Sciatic nerve (tissue), 2 donors: ENCODE measurements around the gene DISP2. TPM values are rescaled to one million over a fixed set of nuclear protein-coding genes. Genes with fewer than 3 reads are reported as not detected.
A peak's percentile ranks its signal among the peaks of the same experiment; 100 is the strongest.

ENCODE experiments used
- ATAC-seq: fragments of 200-7000 bp; cut with Tn5 transposase; one replicate; pipeline ENCODE4 v1.9.1; 2020; ENCODE audit warnings: mild to moderate bottlenecking, moderate library complexity
- DNase-seq: peaks from one replicate; pipeline ENCODE4 v3.0.0-alpha.2; 2020; ENCODE audit warnings: low spot score
- intact Hi-C: fragments of 100-400 bp; cut with DNase I; formaldehyde crosslinking; loops from one replicate; pipeline ENCODE4 v1.14.2; 2022
- total RNA-seq: library from RNA; stranded (reverse); fragmentation: NEBNext Ultra II Directional; extraction: Animal tissue kit (Norgen Biotek cat#: 25700); gene quantifications from one replicate; pipeline ENCODE4 v1.2.1, GENCODE V29; 2021
- donor health status: DM: no; HTN: no; CAD: no.
- donor health status: DM: no; HTN: no; CAD: no.

Gene DISP2
- total RNA-seq, 1 donor from 2014 or later: 2.1 TPM

- DNase-seq (peak; percentile 83), ATAC-seq (no peak)
- intact Hi-C loops: no loop called here
Measured at GRCh38 chr15:40338041-40338657, 19.9 kb upstream of the DISP2 start.

DNA sequence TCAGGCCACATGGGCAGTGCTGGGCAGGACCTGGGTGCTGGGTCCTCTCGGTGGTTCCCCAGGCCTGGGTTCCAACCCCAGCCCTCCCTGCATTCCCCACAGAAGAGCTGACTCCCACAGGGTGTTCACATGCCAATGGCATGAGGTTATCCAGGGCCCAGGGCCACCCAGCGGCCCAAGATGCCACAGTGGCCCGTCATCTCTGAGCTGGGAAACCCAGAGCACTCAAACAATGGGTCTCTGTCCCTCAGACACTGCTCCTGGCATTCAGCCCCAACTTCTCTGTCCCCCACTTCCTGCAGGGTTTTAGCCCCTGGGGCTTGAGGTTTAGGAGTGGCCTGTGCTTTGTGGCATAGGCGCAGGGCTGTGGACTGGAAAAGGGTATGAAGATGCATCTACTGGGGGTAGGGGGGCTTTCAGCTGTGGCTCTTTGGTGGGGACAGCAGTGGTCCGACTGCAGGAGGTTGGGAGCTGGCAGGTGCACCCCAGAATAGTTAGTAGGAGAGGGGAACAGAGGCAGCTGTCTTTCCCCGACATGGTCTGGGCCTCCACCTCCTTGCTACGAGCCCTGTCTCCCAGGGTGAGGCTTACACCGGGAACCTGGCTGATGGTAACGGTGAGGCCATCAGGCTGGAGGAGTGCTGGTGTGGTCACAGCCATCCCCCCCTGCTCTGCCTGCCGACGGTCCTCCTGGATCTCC lies 18.9 kb upstream of the DISP2 start:
- DNase-seq (peak; percentile 73), ATAC-seq (peak; percentile 16)
- intact Hi-C loops: no loop called here

DNA sequence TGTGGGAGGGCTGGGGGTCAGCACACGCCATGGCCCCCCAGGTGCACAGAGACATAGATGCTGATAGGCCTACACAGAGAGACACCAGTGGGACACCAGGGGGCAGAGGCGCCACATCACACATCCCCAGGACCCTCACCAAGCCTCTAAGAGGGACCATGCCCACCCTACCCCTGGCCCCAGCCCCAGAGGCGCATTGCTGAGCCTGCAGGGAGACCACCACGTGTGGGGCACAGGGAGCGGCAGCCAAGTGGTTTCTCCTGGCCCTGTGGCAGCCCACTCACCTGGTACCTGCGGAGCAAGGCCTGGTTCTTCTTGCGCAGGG lies 18.4 kb upstream of the DISP2 start:
- intact Hi-C loops: no loop called here
- DNase-seq: no peak
- no peak for ATAC-seq

- peak; percentile 39 for ATAC-seq
- DNase-seq: peak; percentile 84
- intact Hi-C loops: no loop called here
Measured at GRCh38 chr15:40340038-40340739, 17.8 kb upstream of the DISP2 start.

- DNase-seq: peak; percentile 95
- peak; percentile 92 for ATAC-seq
Measured at GRCh38 chr15:40340740-40341400, 17.1 kb upstream of the DISP2 start, which contains the start of gene CCDC9B. Gene CCDC9B, minus strand, starts transcription at chr15:40340939. Its CDS starts 120 bp downstream, at chr15:40340819.

GRCh38 chr15:40342416-40343320 lies 15.4 kb upstream of the DISP2 start:
- ATAC-seq (no peak), DNase-seq (no peak)
- intact Hi-C loops: no loop called here

More at GRCh38 chr15:40340740-40341400, 17.1 kb upstream of the DISP2 start, which contains the start of gene CCDC9B:
- intact Hi-C loops: no loop called here

GRCh38 chr15:40343512-40343911 lies 14.5 kb upstream of the DISP2 start:
- no peak for DNase-seq
- no peak for ATAC-seq
- intact Hi-C loops: no loop called here

GRCh38 chr15:40344217-40344616 lies 13.8 kb upstream of the DISP2 start:
- DNase-seq: no peak
- intact Hi-C loops: no loop called here
- no peak for ATAC-seq

DNA sequence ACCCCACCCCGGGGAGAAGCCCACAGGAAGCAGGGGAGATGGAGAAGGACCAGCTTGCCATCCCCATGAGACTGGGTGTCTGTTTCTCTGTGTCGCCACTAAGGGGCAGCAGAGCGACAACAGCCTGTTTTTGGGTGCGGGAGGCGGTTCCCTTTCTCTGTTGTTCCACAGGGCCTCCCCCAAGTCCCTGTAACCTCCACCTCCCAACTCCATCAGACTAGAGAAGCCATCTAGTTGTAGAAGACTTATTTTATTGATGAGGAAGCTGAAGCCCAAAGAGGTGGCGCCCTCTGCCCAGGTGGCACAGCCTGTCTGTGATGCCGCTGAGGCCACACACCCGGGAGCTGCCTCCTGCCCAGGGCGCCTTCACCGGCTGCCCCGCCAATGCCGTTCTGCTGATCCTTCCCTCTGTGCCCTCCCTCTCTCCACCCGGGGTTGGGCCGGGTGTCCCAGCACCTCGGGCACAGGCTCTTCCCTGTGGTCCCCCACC lies 13.3 kb upstream of the DISP2 start:
- intact Hi-C loops: no loop called here
- DNase-seq (peak; percentile 77), ATAC-seq (peak; percentile 20)

DNA sequence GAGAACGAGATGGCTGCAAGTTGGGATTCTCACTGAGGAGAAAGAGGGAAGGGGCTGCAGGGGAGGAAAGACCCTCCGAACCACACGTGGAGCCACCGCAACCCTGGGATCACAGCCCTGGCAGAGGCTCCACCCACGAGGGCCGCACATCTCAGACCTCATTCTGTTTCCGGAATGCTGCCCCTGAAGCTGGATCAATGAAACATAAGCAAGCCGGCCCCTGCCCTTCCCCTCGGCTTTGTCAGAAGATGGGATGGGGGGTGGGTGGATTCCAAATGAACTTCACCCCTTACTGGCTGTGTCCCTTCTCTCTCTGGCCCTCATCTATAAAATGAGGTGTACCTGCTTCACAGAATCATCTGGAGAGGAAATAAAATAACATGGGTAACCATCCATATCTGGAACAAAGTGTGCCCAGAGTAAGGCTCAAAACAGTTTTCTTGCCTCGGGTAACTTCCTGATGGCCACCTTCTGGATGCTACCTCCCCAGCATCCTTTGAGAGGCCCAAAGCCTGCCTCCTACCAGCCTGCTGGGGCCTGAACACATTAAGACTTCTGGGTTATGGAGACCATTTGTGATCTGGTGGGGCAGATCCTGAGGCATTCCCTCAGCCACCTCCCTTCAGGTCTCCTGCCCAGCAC lies 12.7 kb upstream of the DISP2 start:
- DNase-seq (no peak), ATAC-seq (no peak)
- intact Hi-C loops: no loop called here

DNA sequence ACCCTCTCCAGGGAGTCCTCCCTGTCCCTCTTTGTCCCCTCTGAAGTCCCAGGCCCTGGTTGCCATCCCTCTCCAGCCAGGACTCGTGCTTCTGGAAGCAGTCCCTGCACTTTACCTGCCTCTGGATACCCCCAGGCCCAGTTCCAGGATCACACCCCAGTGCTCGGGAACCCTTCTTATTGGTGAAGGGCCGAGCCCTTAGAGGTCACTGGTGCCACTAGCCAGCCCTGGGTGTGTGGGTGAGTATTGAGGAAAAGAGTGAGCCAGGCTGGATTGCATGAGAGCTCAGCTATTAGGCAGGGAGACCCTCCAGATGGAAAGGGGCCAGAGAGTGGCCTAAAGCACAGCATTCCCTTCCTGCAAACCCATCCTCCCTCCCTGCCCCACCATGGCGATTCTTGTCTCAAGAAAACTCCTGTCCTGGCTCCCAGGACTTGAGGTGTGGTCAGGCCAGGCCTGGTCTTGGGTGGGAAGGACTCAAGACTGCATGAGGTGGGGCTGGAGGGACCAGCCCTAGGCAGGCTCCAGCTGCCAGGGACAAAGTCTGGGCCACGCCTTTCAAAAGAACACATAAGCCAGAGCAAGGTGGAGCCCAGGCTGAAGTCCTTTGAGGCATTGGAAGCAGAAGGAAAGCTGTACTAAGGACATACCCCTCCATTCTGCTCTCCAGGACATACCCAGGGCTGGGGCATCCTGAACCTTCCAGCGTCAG lies 12.0 kb upstream of the DISP2 start:
- no peak for DNase-seq
- intact Hi-C loops: no loop called here
- peak; percentile 49 for ATAC-seq

- ATAC-seq: no peak
- DNase-seq: no peak
- intact Hi-C loops: no loop called here
Measured at GRCh38 chr15:40346579-40347558, 11.2 kb upstream of the DISP2 start.

DNA sequence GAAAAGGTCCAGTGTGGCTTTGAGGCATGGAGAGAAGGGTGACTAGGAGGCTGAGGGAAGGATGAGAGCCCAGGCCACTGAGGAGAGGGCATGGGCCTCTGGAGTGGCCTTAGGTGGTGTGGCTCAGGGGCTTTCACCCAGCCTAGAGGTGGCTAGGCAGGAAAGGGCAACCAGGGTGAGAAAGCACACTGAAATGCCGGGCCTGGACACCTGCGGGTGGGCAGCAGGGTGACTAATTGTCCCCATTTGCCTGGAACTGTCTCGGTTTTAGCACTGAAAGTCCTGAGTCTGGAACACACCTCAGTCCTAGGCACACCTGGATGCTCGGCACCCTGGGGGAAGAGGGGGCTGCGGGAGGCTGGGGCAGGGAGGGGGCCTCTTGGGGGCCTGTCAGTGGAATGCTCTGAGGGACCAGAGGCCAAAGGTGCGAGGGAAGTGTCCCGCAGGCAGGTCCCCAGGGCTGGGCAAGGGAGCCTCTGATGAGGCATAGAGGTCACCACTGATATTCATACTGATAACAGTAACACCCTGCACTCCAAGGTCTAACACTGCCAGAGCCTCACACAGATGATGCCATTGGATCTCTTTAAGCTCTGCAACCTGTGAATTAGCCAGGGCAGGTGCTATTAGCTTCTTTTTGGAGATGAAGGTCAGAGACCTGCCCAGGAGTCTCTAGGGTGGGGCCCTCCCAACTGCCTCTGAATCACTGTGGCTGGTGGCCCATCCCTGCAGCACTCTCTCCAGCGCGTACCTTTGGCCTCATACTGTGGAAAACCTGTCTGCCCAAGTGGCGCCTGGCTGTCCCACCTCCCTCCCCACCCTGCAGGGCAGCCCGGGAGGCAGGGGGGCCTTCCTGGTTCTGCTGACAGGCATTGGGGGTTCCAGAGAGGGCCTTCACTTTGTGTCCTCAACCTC lies 10.2 kb upstream of the DISP2 start:
- DNase-seq: no peak
- intact Hi-C loops: no loop called here
- no peak for ATAC-seq

GRCh38 chr15:40348474-40348870 lies 9.5 kb upstream of the DISP2 start:
- intact Hi-C loops: no loop called here
- DNase-seq: no peak
- ATAC-seq: no peak

GRCh38 chr15:40349163-40349562 lies 8.9 kb upstream of the DISP2 start:
- DNase-seq (no peak), ATAC-seq (no peak)
- intact Hi-C loops: no loop called here
